Measurements from ENCODE around the gene SGMS1. TPM values are rescaled to one million over a fixed set of nuclear protein-coding genes. Genes with fewer than 3 reads are reported as not detected.

SGMS1 gene
- total and polyA plus RNA-seq, 2 experiments from 2014 or later = 15.0 to 34.7 TPM

DNA sequence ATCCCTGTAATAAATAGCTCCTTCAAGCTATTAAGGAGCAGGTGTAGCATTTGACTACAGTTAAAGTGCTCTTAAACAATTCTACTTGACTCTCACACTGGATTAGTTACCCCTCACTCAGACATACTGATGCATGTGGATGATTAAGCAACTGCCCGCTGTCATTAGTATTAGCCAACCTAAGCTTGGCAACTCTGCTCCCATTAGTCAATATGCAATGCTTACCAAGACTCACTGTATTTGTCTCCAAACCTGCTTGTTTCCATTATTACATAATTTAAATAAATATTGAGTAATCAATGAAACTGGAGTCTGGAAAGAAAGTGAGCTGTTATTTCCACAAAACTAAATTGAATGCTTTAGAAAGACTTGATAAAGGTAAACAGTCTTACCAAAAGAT, 228.5 kb downstream of the SGMS1 start:
- Histone ChIP-seq H3K79me2 (replicated peaks; ENCODE audit: insufficient read depth) (peaks cover 4% of the 10 kb centered on the region), H3F3A (replicated peaks; ENCODE audit: low read depth) (no peaks in the 10 kb centered on the region), H3K4me2 (no peak overlapping the region), H3K27ac (ENCODE audit: low read depth) (no peak overlapping the region), H3K9me2 (ENCODE audit: insufficient read depth) (no peaks in the 10 kb centered on the region), H3K27me3 (ENCODE audit: insufficient read depth) (no peaks in the 10 kb centered on the region), H3K4me1 (ENCODE audit: insufficient read depth) (peaks cover 13% of the 10 kb centered on the region), H3K36me3 (ENCODE audit: insufficient read depth) (no peaks in the 10 kb centered on the region), H3K4me3 (no peak overlapping the region), H2AFZ (no peak overlapping the region), H4K20me1 (replicated peaks; ENCODE audit: insufficient read depth) (no peaks in the 10 kb centered on the region)
- ATAC-seq = no peak
- Mint-ChIP-seq H3K4me1 (peaks cover 29% of the 10 kb centered on the region), H3K4me3 (no peak overlapping the region), H3K36me3 (ENCODE audit: low read depth) (no peaks in the 10 kb centered on the region), H3K9me3 (no peaks in the 10 kb centered on the region), H3K27ac (no peak overlapping the region), H3K27me3 (ENCODE audit: insufficient read depth, low read depth, poor library complexity) (no peaks in the 10 kb centered on the region)
- no peak for DNase-seq (ENCODE audit: low spot score)
- TF ChIP-seq ZNF331 (CRISPR knock-in tag; IDR thresholded peaks at IDR 0.05; ENCODE audit: low read depth) (no peak), CREB1 (CRISPR knock-in tag; IDR thresholded peaks at IDR 0.05; ENCODE audit: low read depth) (no peak), POLR2AphosphoS5 (IDR thresholded peaks at IDR 0.05; ENCODE audit: low read depth) (no peak), JUNB (IDR thresholded peaks at IDR 0.05; ENCODE audit: unreplicated experiment) (no peak), NANOG (IDR thresholded peaks at IDR 0.05; ENCODE audit: borderline replicate concordance) (no peak), ZNF114 (CRISPR knock-in tag; IDR thresholded peaks at IDR 0.05) (no peak), STAT1 (IDR thresholded peaks at IDR 0.05; ENCODE audit: unreplicated experiment) (no peak), EZH2 (IDR thresholded peaks at IDR 0.05; ENCODE audit: low read depth, unreplicated experiment) (no peak), EZH2phosphoT487 (IDR thresholded peaks at IDR 0.05; ENCODE audit: unreplicated experiment) (no peak)
- TF ChIP-seq, protein P1, sequence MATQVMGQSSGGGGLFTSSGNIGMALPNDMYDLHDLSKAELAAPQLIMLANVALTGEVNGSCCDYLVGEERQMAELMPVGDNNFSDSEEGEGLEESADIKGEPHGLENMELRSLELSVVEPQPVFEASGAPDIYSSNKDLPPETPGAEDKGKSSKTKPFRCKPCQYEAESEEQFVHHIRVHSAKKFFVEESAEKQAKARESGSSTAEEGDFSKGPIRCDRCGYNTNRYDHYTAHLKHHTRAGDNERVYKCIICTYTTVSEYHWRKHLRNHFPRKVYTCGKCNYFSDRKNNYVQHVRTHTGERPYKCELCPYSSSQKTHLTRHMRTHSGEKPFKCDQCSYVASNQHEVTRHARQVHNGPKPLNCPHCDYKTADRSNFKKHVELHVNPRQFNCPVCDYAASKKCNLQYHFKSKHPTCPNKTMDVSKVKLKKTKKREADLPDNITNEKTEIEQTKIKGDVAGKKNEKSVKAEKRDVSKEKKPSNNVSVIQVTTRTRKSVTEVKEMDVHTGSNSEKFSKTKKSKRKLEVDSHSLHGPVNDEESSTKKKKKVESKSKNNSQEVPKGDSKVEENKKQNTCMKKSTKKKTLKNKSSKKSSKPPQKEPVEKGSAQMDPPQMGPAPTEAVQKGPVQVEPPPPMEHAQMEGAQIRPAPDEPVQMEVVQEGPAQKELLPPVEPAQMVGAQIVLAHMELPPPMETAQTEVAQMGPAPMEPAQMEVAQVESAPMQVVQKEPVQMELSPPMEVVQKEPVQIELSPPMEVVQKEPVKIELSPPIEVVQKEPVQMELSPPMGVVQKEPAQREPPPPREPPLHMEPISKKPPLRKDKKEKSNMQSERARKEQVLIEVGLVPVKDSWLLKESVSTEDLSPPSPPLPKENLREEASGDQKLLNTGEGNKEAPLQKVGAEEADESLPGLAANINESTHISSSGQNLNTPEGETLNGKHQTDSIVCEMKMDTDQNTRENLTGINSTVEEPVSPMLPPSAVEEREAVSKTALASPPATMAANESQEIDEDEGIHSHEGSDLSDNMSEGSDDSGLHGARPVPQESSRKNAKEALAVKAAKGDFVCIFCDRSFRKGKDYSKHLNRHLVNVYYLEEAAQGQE (IDR thresholded peaks at IDR 0.05; ENCODE audit: unreplicated experiment) = no peak
- TF ChIP-seq, protein P2, sequence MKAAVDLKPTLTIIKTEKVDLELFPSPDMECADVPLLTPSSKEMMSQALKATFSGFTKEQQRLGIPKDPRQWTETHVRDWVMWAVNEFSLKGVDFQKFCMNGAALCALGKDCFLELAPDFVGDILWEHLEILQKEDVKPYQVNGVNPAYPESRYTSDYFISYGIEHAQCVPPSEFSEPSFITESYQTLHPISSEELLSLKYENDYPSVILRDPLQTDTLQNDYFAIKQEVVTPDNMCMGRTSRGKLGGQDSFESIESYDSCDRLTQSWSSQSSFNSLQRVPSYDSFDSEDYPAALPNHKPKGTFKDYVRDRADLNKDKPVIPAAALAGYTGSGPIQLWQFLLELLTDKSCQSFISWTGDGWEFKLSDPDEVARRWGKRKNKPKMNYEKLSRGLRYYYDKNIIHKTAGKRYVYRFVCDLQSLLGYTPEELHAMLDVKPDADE (IDR thresholded peaks at IDR 0.05) = no peak
- TF ChIP-seq, protein P3, sequence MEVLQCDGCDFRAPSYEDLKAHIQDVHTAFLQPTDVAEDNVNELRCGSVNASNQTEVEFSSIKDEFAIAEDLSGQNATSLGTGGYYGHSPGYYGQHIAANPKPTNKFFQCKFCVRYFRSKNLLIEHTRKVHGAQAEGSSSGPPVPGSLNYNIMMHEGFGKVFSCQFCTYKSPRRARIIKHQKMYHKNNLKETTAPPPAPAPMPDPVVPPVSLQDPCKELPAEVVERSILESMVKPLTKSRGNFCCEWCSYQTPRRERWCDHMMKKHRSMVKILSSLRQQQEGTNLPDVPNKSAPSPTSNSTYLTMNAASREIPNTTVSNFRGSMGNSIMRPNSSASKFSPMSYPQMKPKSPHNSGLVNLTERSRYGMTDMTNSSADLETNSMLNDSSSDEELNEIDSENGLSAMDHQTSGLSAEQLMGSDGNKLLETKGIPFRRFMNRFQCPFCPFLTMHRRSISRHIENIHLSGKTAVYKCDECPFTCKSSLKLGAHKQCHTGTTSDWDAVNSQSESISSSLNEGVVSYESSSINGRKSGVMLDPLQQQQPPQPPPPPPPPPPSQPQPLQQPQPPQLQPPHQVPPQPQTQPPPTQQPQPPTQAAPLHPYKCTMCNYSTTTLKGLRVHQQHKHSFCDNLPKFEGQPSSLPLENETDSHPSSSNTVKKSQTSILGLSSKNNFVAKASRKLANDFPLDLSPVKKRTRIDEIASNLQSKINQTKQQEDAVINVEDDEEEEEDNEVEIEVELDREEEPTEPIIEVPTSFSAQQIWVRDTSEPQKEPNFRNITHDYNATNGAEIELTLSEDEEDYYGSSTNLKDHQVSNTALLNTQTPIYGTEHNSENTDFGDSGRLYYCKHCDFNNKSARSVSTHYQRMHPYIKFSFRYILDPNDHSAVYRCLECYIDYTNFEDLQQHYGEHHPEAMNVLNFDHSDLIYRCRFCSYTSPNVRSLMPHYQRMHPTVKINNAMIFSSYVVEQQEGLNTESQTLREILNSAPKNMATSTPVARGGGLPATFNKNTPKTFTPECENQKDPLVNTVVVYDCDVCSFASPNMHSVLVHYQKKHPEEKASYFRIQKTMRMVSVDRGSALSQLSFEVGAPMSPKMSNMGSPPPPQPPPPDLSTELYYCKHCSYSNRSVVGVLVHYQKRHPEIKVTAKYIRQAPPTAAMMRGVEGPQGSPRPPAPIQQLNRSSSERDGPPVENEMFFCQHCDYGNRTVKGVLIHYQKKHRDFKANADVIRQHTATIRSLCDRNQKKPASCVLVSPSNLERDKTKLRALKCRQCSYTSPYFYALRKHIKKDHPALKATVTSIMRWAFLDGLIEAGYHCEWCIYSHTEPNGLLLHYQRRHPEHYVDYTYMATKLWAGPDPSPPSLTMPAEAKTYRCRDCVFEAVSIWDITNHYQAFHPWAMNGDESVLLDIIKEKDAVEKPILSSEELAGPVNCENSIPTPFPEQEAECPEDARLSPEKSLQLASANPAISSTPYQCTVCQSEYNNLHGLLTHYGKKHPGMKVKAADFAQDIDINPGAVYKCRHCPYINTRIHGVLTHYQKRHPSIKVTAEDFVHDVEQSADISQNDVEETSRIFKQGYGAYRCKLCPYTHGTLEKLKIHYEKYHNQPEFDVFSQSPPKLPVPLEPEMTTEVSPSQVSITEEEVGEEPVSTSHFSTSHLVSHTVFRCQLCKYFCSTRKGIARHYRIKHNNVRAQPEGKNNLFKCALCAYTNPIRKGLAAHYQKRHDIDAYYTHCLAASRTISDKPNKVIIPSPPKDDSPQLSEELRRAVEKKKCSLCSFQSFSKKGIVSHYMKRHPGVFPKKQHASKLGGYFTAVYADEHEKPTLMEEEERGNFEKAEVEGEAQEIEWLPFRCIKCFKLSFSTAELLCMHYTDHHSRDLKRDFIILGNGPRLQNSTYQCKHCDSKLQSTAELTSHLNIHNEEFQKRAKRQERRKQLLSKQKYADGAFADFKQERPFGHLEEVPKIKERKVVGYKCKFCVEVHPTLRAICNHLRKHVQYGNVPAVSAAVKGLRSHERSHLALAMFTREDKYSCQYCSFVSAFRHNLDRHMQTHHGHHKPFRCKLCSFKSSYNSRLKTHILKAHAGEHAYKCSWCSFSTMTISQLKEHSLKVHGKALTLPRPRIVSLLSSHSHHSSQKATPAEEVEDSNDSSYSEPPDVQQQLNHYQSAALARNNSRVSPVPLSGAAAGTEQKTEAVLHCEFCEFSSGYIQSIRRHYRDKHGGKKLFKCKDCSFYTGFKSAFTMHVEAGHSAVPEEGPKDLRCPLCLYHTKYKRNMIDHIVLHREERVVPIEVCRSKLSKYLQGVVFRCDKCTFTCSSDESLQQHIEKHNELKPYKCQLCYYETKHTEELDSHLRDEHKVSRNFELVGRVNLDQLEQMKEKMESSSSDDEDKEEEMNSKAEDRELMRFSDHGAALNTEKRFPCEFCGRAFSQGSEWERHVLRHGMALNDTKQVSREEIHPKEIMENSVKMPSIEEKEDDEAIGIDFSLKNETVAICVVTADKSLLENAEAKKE (CRISPR knock-in tag; IDR thresholded peaks at IDR 0.05) = no peak
- TF ChIP-seq, protein P4, sequence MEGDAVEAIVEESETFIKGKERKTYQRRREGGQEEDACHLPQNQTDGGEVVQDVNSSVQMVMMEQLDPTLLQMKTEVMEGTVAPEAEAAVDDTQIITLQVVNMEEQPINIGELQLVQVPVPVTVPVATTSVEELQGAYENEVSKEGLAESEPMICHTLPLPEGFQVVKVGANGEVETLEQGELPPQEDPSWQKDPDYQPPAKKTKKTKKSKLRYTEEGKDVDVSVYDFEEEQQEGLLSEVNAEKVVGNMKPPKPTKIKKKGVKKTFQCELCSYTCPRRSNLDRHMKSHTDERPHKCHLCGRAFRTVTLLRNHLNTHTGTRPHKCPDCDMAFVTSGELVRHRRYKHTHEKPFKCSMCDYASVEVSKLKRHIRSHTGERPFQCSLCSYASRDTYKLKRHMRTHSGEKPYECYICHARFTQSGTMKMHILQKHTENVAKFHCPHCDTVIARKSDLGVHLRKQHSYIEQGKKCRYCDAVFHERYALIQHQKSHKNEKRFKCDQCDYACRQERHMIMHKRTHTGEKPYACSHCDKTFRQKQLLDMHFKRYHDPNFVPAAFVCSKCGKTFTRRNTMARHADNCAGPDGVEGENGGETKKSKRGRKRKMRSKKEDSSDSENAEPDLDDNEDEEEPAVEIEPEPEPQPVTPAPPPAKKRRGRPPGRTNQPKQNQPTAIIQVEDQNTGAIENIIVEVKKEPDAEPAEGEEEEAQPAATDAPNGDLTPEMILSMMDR (conservative IDR thresholded peaks at IDR 0.05; ENCODE audit: low read depth in 2 of 2) = no peak
